HUDEP-2 (cell line): ENCODE results near the gene SEZ6.

Experiments
- DNase-seq, 76 experiments: peaks; one replicate each; lab custom pipeline; 2025; ENCODE audit not compliant: unreplicated experiment in 76 of 76; lab: John Stamatoyannopoulos, UW

SEZ6 gene

DNA sequence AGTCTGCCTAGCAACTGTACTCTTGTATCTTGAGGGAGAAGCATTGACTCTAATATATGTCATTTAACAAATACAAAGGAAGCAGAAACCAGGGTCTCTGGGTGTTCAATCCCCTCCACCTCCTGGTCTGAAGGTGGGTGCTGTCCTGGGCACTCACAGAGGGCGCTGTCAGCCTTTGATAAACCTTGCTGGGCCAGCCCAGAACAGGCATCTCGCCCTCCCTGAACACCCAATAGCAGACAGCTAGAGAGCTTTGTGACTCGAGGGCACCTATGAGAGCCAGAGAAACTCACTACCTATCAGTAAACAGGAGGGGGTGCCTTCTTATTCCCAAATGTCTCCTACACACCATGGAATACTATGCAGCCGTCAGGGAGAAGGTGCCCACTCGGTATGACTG lies 30.8 kb upstream of the SEZ6 start:
- peak in 1 of 76 experiments; percentile 13 for DNase-seq

DNA sequence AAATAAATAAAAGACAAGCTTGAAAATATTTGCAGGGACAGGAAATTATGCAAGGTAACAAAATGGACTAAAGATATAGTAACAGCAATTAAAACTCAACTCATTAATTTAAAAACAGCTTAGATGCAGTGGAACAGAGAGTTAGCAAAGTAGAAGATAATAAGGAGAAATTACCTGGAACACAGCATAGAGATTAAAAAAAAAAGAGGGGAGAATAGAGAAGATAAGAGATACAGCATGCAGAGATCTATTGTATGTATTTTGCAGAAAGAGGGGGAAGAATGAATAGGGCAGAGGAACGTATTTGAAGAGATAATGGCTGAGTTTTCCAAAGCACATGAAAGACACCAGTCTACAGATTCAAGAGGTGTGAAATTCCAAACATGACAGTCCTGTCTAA lies 28.7 kb upstream of the SEZ6 start:
- no peak for DNase-seq

DNA sequence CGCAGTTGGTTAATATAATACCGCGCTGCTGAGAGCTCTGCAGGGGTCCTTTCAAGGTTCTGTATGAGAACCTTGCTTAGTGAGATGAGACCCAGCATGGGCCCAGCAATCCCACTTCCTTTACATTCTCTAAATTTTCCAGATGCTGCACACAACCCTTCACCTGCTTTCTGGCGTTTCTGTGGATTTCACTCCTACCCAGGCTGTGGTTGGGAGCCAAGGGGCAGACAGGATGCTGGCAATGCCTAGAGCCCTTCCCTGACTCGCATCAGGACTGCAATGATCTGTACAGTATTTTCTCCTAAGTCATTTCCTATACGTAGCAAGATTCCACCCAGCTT lies 27.0 kb upstream of the SEZ6 start:
- no peak for DNase-seq

DNA sequence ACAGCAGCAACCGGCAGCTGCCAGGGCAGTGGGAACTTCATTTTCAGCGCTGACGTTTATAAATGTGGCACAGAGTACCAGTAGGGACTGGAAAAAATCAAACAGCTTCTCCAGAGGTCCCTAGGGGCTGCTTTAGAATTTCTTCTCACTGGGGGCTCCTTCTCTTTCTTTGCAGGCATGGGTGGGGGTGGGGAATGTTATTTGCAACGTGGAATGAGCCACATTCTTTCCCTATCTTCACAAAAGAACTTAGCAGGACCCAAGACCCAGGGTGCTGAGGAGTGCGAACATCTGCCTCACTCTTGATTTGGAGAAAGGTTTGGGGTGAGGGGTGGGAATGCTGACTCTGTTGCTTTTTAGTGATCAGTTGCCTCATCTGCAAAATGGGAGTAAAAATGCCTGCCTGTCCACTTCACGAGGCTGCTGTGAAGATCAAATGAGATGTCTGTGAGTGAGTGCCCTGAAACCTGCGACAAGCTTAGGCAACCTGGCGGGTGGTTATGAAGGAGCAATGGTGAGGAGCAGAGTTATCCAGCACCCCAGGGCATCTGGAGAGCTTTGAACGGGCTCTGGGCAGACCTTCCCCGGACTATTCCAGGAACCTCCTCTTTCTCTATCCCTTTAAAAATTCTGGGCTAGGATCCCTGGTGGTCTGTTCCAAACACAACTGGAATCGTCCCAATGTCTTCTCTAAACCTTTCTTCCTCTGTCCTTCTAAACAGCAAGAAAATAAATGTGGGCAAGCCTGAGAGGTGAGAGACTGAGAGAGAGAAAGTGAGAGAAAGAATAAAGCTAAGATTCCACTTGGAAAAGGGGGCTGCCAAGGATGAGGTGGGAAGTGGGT lies 26.4 kb upstream of the SEZ6 start:
- no peak for DNase-seq

DNA sequence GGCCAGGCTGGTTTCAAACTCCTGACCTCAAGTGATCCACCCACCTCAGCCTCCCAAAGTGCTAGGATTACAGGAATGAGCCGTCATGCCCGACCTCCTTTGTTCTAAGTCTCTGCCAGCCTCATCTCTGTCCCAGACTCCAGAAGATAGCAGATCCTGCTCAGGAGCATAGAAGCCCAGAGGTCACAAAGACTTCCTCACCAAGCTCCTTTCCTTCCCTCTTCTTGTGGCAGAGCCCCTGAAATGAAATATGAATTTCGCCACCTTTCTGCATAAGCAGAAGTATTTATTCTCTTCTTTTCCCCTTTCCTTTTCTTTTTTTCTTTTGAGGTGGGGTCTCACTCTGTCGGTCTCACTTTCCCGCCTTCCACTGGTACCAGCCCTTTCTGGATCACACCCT lies 25.7 kb upstream of the SEZ6 start:
- DNase-seq = no peak

DNA sequence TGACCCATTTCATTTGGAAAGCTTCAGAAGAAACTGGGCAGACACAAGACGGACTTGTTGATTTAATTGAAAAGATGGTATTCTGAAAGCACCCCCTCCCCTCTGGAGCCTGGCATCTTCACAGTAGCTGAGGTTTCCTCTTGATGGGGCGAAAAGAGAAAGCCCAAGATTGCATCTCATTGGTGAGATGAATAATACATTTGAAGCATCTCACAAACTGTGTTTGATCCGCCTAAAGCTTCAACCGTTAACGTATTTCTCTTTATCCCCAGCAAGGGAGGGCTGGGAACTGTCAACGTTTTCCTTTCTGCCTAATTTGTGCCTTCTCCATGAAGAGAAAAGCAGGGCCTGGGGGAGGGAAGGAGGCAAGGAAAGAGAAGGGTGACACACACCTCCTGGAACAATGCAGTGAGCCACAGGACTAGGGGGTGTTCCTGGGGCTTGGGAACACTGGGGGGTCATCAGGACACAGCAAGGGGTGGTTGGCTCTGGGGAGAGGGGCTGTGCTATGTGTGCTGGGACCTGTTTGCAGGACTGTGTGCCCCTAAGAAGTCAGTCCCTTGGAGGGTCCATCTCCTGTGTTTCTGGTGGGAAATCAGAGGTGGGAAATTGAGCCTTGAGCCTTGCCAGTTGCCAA lies 18.6 kb upstream of the SEZ6 start:
- DNase-seq = no peak

DNA sequence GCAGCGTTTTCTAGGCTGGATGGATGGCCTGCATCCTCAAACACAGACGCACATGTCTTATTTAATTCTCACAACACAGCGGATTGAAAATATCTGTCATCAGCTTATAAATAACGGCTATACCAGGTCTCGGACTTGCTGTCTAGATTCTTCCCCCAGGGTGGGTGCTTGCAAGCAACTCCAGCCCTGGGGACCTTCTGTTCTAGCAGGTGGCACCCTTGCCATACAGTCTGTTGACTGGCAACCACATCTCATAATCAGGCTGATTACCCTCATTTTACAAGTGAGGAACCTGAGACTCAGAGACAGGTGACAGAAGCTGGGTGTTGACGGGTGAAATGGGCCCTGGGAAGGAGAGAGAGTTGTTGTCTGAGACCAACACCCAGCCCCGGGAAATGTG lies 16.2 kb upstream of the SEZ6 start:
- no peak for DNase-seq

DNA sequence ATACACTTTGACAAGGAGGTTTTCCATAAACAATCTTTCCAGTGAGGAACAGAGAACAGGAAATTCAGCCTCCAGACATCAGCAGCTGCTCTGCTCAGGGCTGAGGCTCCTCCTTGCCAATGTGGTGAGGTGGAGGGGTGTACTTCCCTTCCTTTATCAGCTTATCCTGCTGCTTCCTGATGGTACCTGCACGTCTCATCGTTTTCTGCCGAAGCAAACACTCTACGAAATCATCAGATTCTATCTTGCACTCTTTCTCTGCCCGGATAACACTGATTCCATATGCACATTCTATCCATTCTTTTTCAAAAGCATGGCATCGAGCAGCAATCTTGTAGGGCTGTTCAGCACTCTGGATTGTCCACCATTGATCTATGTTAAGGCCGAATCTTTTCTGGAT lies 15.4 kb upstream of the SEZ6 start:
- DNase-seq = no peak

DNA sequence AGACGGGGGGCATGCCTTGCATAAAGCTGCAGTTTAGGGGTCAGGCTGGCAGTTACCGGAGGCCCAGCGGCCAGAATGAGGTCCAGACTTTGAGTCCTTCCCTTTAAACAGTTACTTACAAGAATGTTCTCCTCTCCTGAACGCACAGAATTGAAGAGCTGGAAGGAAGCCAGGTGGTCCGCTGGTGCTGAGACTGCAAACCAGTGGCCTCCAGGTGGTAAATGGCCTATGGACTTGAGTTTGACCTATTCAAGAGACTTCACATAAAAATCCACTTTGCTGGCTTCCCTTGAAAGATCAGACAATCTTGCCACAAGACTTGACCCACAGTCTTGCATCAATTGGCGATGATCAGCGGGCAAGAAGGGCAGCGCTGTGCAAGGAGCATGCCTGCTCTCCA lies 14.7 kb upstream of the SEZ6 start:
- no peak for DNase-seq

DNA sequence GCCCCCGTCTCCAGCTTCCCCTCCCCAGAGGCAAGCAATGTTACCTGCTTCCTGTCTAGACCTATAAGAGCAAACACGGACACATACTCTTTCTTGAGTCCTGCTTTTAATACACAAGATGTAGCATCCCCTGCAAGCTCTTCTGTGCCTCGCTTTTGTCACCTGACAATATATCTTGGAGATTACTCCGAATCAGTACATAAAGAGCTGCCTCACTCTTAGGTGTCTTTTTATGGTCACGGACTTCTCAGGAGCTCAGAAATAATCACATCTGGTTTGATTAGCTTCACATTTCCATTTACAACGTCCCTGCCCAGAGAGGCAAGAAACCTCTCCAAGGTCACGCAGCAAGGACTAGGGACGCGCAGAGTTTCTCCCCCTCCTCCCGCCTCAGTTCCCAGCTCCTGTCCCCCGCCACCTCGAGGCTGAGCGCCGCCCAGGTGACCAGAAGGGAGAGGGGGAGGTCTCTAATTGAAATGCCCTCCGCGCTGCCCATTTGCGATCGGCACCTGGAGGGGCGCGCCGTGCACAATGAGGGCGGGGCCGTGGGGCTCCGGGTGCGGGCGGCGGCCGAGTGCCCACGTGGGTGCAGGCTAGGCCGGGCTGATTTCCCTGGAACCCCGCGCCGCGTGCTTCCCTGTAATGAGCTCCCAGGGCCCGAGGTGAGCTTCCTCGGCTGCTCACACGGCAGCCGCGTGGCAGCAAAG lies 13.8 kb upstream of the SEZ6 start:
- DNase-seq = no peak

DNA sequence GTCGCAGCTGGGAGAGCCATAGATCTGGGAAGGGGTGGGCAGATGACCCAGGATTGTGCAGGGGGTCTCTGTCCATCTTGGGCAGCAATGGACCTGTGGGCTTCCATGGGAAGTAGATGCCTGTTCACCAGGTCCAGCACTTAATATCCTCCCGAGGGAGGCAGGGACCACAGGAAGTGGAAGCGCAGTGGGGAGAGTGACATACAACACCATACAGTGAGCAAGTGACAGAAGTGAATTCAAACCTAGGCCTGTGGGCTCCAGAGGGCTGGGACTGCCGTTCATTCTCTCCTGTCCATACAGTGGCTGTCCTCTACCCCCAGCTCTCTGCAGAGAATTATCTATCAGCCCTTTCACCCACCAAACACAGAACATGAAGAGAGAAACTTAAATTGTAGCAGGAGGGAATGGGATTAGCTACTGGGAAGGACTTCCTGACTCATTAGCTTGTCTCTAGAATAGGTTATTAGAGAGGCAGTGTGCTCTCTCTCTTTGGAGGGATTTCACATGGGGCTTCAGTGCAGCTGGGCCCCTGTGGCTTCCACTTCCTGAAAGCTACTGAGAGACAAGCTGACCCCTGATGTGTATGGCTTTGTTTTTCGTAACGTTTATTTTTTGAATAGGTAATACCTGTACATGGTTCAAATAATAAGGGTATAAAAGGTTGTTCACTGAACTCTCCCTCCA lies 13.1 kb upstream of the SEZ6 start:
- DNase-seq = no peak

DNA sequence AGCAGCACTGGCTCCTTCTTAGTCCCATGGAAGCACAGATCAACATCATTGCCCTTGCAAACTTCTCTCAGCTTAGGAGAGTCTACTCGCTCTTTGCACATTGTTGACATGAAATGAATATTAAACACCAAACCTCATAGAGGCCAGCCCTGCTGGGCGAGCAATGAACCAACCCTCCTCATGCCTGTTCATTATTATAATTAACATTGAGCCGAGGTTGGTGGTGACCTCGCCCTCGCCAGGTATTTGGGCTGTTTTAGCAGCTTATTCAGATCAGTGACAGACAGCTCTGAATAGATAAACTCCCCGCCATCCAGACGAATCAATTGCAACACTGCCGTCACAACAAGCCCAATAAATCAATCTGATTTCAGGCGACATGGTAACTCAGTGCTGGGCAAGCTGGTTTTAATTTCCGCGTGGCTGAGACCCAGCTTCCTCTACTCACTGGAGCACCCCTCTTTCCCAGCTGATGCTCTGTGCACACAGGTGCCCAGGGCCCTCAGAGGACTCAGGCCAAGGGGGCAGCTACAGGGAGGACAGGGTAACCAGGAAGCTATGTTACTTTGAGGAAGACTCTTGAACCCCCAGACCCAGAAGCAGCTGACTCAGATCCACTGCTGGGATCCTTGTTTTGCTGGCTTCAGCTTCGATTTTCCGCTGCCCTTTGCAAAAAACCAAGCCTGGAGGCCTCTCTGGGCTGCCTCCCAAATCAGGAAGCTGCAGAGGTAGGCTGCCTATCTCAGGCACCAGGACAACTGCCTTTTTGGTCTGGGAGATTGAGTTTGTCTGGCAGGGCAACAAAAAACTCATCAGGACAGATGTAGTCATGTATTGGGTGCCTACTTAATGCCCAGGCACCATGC lies 10.7 kb upstream of the SEZ6 start:
- peak in 1 of 76 experiments; percentile 16 for DNase-seq

DNA sequence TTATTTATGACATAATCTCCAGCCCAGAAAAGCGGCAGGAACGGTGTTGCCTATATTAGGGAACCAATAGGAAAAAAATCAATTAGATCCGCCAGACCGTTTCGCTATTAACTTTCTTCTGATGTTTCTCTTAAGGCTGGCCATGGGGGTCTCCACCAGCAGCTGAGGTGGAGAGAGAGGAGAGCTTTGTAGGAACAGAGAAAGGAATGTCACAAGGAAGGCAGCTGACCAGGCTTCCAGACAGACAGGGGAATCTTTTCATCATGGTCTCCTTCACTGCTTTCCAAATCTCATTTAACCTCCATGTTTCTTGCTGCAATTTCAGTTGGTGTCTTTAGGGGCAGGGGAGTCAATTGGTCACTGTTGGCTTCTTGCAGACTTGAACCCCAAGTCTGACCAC lies 8.9 kb upstream of the SEZ6 start:
- no peak for DNase-seq

DNA sequence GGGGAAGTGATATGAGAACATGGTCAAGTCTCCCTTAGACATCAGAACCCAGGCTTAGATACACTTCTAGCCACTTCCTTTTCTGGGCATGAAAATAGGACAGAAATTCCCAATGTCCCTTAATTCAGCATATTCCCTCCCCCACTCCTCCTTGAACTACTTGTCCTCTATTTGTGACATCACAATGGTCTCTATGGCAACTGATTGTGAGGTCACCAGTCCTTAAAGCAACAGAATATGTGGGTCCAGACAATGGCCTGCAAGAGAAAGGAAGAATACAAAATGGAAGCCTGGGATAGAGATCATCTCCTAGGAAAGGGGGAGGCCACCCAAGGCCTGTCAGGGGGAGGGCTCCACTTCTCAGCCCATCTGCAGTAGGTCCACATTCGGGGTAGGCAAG lies 6.7 kb upstream of the SEZ6 start:
- DNase-seq = no peak

DNA sequence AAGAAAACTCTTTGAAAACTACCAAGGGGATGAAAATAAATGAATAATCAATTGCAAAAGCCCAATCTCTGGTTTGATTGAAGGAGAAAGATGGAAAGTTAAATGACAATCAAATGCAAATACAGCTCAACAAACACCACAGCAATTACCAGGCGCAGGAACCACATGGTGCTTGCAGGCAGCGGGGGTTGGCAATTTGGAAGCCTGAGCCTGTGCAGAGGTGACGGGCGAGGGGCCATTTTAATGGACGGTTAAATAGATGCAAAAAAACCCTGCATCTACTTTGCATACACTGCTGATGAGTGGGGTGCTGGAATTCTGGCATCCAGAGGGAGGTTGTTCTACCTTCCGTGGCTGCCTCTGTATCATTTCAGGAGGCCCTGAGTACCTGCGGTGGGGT lies 4.8 kb upstream of the SEZ6 start:
- no peak for DNase-seq

DNA sequence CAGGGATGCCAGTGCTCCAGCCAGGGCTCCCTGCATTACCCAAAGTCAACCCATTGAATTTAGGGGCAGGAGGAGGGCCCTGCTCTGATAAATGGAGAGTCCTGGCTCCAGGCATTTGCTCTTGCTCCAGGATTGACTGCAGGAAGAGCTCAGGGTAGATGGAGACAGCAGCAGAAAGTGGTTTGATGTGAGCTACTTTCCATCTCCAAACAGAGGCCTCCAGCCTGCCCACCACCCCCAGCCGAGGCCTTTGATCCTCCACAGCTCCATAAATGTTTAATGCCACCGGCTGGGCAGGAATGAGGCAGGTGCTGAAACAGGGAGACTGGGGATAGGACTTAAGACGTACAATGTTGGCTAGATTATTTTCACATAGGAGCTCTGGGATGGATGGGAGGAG lies 4.3 kb upstream of the SEZ6 start:
- no peak for DNase-seq

DNA sequence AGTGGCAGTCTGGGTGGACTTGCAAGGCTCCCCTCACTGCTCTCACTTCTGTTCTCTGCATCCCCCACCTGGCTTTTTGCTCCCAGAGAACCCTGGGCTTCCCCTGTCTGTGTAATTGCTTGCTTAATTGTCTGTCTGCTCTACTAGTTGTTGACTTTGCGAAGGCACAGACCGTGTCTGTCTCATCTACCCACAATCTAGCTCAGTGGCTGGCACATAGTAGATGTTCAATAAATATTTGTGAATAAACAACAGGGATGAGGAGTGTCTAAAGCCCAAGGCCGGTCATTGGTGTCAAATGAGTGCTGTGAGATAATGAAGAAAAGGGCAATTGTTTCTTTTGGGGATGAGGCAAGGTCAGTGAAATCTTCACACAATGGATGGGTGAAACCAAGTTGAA lies 2.8 kb upstream of the SEZ6 start:
- no peak for DNase-seq

DNA sequence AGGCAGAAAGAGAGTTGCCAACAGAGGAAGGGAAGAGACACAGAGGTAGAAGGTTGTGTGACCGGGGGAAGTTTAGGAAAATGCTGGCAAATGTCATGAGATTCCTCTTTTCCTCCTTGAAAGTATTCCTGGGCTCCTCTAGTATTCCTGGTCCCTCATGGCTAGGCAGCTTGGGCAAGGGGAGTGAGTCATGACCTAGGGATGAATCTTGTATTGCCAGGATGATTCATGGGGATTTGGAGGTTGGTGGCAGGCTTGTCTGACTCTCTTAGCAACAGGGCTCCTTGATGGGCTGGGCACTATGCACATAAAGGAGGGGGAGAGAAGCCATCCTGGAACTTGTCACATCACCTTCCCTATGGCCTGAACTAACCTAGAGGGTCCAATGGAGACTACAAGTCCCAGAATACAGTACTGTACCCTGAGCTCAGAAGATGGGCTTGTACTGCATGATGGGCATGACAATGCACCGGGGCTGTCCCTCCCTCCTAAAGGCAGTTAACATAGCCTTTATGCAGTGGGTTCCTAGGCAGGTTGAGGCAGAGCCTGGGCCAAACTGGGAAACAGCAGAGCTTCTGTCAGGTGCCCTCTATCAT lies 2.1 kb upstream of the SEZ6 start:
- DNase-seq = no peak

DNA sequence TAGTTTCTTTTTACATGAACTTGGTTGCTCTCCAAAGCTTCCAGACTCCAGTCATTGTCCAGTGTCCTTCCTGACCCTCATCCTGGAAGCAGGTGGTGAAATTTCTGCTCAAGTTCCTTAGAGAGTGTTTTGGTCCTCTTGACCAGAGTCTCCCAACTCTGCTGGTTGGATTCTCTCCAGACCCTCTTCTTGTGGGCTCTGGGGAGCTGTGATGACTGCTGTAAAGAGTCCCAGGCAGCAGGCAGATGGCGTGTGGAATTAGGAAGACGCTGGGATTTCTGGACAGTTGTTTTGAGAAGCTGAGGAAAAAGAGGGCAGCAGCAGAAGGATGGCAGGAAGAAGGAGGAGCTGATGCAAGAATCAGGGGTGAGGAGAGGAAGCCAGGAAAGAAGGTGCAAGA lies 1.6 kb upstream of the SEZ6 start:
- no peak for DNase-seq

DNA sequence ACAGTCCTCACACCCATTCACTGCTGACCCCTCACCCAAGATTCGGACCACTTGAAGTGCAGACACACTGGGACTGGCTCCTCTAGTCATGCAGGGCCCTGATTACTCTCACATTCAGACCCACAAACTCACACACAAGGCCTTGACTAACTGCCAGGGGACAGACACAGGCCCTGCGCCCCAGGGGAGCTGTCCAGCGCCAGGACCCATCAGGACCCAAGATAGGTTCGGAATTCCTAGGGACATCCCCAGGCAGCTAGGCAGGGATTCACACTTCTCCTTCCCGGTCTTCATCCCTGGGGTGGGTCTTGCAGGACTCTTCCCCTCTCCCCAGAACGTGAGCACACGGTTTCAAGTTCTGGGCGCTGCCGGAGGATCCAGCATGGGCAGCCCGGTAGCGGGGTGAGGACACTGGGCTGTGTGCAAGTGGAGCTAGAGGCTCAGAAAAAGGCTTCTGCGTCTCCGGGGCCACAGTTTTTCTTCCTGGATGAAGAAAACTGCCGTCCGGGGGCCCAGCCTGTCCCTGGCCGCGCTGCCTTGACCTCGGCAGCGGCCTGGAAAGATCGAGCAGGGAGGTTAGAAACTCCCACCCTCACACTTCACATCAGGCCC lies 1.6 kb downstream of the SEZ6 start:
- DNase-seq = no peak
